ENCODE measurements around the gene IFFO2.
"Not testable (repeated sequence)": the region's sequence is repeated elsewhere in the genome, so short reads cannot be mapped to it uniquely, and the experiment has no call there.

The IFFO2 gene

GRCh38 chr1:18900303-18900841 is 56.1 kb downstream of the IFFO2 start:
- FAIRE-seq, result no peak

DNA sequence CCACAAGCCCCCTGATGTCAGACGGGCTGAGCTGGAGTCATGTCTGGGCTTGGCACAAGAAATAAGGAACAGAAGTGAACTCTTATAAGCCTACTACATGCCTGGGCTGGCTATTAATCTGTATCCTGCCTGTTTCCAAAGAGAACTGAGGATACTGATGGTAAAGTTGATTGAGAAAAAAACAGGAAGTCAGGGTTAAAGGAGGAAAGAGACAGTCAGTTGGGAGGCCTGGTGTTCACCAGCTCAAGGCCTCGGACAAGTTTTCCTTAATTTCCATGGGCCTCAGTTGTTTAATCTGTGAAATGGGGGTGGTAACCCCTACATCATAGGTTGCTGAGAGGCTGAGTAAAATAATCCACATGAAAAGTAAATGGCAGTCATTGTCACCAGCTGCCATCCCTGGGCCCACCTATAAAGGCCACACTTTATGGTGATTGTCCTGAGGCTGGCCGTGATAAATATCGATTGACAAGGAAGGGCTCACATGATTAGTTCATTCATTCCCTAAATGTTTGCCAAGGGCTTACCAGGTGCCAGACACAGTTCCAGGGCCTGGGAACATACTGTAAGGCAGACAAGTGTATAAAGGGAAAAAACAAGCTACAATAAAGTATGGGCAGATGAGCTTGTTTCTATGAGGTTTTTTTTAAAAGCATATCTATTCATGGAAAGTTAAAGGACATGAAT is 57.0 kb downstream of the IFFO2 start:
- DNase-seq (ENCODE audit: low spot score) (no peak), FAIRE-seq (no peak)

More at GRCh38 chr1:18900303-18900841, 56.1 kb downstream of the IFFO2 start:
- no peak for DNase-seq (ENCODE audit: low spot score)

- no peak for DNase-seq (ENCODE audit: low spot score)
- FAIRE-seq, result no peak
Measured at GRCh38 chr1:18898567-18898966, 57.9 kb downstream of the IFFO2 start.

GRCh38 chr1:18895317-18895716 is 61.2 kb downstream of the IFFO2 start:
- DNase-seq (ENCODE audit: low spot score), result no peak
- FAIRE-seq, result no peak

- DNase-seq (ENCODE audit: low spot score), result no peak
Measured at GRCh38 chr1:18893120-18893519, 63.4 kb downstream of the IFFO2 start.

GRCh38 chr1:18891858-18892257 is 64.6 kb downstream of the IFFO2 start:
- not testable (repeated sequence) for DNase-seq (ENCODE audit: low spot score); FAIRE-seq

More at GRCh38 chr1:18893120-18893519, 63.4 kb downstream of the IFFO2 start:
- FAIRE-seq, result no peak

- DNase-seq (ENCODE audit: low spot score) (no peak), FAIRE-seq (no peak)
Measured at GRCh38 chr1:18891426-18891780, 65.1 kb downstream of the IFFO2 start.

DNA sequence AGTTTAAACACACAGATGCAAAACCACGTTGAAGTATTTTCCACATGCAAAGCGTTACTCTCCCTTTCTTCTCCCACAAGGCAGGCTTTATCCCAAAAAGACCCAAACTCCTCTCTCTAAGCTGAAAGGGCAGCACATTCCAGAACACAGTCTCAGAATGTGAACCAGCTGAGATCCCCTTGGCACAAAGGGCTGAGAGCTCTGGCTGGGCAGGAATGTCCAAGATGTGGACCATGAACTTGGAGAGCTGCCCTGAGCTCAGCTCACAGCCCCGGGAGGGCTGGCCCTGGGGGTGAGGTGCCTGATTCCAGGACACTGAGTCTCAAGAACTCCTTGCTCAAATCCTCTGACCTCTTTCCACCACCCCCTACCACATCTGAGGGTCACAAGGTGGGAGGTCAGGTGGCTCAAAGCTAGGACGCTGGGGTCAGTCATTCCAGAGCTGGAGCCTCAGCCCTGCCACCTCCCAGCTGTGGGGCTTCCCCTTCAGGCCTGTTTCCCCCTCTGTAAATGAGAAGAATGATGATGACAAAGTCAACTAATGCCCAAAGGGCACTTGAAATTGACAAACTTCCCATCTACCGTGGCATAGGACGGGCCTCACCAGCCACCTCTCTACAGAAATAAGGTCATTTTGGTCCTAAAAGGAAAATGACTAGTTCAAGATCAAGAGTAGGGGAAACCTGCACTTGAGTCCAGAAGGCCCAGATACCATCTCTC is 65.6 kb downstream of the IFFO2 start:
- FAIRE-seq (no peak), DNase-seq (ENCODE audit: low spot score) (no peak)

- peak; percentile 30 for DNase-seq (ENCODE audit: low spot score)
- FAIRE-seq, result no peak
Measured at GRCh38 chr1:18886003-18886335, 70.5 kb downstream of the IFFO2 start.

DNA sequence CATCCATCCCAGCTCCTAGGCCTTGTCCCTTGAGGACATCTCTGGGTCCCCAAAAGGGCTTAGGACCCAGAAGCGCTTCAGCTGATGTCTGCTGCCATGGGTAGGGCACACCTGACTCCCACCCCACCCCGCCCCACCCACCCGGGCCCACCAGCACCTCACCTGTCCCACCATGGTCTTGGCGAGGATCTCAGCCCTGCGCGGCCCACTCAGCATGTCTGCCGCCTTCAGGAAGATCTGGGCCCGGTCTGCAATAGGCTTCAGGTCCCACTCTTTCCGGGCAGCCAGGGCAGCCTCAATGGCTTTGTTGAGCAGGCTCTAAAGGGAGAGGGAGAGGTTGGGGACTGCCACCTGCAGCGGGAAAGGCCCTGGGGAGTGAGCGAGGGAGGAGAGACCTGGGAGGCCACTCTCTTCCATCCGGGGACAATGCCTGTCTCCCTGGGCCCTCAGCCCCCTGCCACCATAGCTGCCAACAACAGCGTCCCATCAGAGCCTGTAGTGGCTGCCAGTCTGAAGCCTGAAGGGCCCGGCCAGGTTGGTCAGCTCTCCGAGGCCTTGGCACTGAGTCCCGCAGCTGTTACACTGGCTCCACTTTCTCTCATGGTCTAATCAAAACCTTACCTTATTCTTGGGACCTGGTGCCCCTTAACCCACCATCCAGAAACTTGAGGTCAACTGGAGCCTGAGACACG is 71.0 kb downstream of the IFFO2 start:
- DNase-seq (ENCODE audit: low spot score), result no peak
- FAIRE-seq, result no peak

DNA sequence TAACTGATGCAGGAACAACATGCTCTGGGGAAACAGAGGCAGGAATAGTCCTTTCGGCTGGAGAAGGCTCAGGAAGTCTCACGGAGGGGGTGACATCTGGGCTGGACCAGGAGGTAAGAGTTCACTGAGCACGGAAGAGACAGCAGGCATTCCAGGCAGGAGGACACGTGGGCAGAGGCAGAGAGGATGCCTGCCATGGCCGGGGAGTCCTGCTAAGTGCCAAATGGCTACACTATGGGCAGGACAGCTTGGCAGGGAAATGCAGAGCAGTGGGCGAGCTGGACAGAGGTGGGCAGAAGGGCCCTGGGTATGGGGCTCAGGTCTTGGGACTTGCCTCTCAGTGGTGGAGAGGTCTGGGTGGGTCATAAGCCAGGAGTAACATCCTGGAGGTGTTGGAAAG is 71.7 kb downstream of the IFFO2 start:
- DNase-seq (ENCODE audit: low spot score) (no peak), FAIRE-seq (no peak)

GRCh38 chr1:18884419-18884717 is 72.1 kb downstream of the IFFO2 start:
- no peak for FAIRE-seq
- no peak for DNase-seq (ENCODE audit: low spot score)

DNA sequence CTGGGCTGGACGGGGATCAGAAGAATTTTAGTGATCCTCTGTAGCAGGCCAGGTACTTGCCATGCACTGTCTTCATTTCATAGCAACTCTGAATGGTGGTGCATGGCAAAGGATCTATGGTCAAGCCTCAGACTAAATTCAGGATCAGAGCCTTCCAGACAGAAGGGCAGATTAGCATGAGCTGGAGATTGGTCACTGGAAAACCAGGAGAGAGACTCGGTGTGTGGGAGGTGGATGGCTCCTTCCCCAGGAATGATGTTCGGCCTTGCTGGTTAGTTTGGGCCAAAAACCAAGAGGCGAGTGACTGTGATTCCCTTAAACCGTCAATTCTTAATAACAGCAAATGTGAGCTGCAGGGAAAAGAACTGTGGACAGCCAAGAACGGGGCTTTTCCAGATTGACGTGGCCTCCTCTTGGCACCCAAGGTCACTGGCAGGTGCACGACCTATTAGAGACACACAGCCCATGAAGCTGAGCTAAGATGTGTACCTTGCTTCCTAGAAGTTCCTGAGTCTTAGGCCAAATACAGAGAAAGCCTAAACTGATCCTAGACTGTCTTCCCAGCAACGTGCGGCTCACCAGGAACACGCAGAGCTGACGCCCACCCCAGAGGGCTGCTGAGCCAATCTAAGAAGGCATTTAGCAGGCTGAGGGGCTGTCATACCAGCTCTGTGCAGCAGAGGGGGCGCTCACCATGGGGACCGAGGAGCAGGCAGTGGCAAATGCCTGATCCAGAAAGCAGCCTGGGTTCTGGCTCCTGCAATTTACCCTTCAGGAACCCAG is 72.6 kb downstream of the IFFO2 start:
- FAIRE-seq (no peak), DNase-seq (ENCODE audit: low spot score) (peak; percentile 39)

GRCh38 chr1:18883079-18883478 is 73.4 kb downstream of the IFFO2 start:
- DNase-seq (ENCODE audit: low spot score), result no peak
- no peak for FAIRE-seq

DNA sequence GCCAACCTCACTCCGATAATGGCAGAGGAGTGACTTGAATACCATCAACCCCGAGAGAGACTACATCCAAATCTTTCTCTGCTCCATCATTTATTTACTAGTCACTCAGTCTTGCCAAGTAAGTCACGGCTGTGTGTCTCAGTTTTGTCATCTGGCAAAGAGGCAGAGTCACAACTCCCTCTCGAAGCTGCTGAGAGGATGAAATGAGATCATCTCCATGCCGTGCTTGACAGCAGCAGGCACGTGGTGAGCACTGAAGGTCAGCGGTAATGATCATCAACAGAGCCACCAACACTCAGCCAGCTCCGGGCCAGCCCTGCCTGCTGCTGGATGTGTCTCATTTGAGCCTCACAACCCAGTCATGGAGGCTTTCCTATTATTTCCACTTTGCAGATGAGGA is 74.0 kb downstream of the IFFO2 start:
- peak; percentile 65 for DNase-seq (ENCODE audit: low spot score)
- FAIRE-seq, result peak; percentile 4

- FAIRE-seq (no peak), DNase-seq (ENCODE audit: low spot score) (no peak)
Measured at GRCh38 chr1:18881642-18882431, 74.6 kb downstream of the IFFO2 start.

GRCh38 chr1:18881164-18881563 is 75.3 kb downstream of the IFFO2 start:
- FAIRE-seq (no peak), DNase-seq (ENCODE audit: low spot score) (no peak)

DNA sequence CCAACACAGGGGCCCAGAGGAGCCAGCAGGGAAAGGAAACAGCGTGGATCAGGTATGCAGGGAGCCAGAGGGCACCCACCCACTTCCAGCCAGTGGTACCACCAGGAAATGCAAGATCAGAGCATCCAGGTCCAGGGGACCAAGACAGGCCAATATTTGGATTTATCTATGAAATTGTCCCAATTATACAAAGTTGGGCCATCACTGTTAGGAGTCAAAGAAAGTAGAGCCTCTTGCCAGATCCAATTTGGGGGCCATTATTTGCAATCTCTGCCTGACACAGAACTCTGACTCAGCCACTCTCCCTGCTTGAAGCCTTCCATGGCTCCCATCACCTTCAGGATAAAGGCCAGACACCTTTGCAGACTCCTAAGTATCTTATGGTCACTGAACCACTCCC is 75.9 kb downstream of the IFFO2 start:
- FAIRE-seq (no peak), DNase-seq (ENCODE audit: low spot score) (no peak)

- no peak for FAIRE-seq
- no peak for DNase-seq (ENCODE audit: low spot score)
Measured at GRCh38 chr1:18879791-18880309, 76.6 kb downstream of the IFFO2 start.

DNA sequence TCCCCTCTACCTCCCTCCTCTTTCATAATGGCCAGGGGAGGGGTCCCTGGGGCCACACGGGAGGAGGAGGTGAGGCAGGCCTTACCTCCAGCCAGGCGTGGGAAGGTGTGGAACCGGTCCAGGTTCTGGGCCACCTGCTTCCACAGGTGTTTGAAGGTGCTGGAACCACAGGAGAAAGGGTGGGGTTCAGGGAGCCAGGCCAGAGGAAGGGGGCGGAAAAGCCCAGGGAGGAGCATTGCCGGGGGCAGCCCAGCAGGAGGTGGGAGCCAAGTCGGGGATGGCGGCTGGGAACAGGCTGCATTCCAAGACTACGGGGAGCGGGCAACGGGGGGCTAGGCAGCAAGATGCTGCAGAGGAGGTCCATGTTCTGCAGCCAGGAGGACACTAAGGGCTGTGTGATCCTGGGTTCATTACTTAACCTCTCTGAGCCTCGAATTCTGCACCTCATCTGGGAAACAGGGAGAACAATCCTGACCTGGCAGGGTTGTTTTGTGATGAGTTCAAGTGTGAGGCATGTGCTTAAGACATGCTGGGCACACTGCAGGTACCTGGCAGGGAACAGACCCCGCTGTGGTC is 77.2 kb downstream of the IFFO2 start:
- no peak for DNase-seq (ENCODE audit: low spot score)
- FAIRE-seq, result no peak
